ENCODE results near the gene LMF1.

Gene LMF1

DNA sequence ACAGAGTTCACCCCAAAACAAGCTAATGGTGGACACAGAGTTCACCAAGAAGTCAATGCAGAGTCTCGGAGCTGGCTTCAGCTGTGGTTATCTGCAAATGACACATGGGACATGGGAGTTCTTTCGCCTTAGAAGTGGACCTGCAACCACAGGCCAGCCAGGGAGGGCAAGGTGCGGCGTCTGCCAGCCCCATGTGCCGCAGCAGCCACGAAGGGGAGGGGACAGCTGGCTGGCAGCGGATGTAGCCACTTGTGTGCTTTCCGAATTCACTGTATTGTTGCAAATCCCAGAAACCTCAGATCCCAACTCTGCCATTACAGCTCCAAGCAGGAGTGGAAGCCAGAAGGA is 24.8 kb downstream of the LMF1 start:
- peaks cover 0 to 7% (median 0%) of the 10 kb centered on the region in 5 donors for H3K4me1 ChIP-seq (ENCODE audit: control insufficient read depth in 5 of 5, insufficient read depth in 5 of 5, low read length in 5 of 5)
- no peak overlapping the region for H3K27ac ChIP-seq (ENCODE audit: low read depth, low read length)
- H3K9ac ChIP-seq (ENCODE audit: low read length in 5 of 5) = no peak overlapping the region
- H3K27me3 ChIP-seq (ENCODE audit: control insufficient read depth in 5 of 5, insufficient read depth in 4 of 5, low read length in 5 of 5) = no peaks in the 10 kb centered on the region
- H3K9me3 ChIP-seq (ENCODE audit: control insufficient read depth in 5 of 5, low read length in 5 of 5) = peaks cover 0 to 12% (median 8%) of the 10 kb centered on the region in 5 donors
- peaks cover 5 to 28% (median 20%) of the 10 kb centered on the region in 5 donors for H3K36me3 ChIP-seq (ENCODE audit: control insufficient read depth in 5 of 5, insufficient read depth in 5 of 5, low read length in 5 of 5)
- no peak overlapping the region for H3K4me3 ChIP-seq (ENCODE audit: low read depth in 1 of 5, low read length in 5 of 5)

DNA sequence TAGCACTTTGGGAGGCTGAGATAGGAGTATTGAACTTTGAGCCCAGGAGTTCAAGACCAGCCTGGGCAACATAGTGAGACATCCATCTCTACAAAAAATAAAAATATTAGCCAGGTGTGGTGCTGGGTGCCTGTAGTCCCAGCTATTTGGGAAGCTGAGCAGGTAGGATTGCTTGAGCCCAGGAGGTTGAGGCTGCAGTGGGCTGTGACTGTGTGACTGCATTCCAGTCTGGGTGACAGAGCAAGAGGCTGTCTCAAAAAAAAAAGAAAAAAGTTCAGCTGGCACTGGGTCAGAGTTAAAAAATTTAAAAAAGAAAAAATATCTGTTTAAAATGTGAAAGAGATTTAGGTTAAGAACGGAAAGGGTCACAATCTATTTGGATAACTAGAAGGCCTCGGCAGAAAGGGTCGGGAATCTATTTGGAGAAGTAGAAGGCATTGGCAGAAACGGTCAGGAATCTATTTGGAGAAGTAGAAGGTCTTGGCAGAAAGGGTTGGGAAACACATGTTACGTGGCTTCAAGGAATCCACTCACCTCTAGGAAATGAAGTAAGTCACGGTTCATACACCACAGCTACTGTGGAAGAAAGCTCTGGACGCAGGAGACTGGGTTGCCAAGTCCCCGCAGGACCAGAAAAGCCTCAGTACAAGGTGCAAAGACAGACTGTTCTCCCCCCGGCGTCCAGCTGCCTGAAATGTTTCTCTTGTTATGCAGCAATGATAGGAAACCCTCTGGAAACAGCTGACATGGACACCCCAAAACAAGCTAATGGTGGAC is 25.3 kb downstream of the LMF1 start:
- no peak overlapping the region for H3K27ac ChIP-seq (ENCODE audit: low read depth, low read length)
- no peak overlapping the region for H3K4me3 ChIP-seq (ENCODE audit: low read depth in 1 of 5, low read length in 5 of 5)
- H3K9me3 ChIP-seq (ENCODE audit: control insufficient read depth in 5 of 5, low read length in 5 of 5) = peaks cover 0 to 12% (median 8%) of the 10 kb centered on the region in 5 donors
- no peak overlapping the region for H3K9ac ChIP-seq (ENCODE audit: low read length in 5 of 5)
- peaks cover 5 to 28% (median 20%) of the 10 kb centered on the region in 5 donors for H3K36me3 ChIP-seq (ENCODE audit: control insufficient read depth in 5 of 5, insufficient read depth in 5 of 5, low read length in 5 of 5)
- peaks cover 0 to 7% (median 0%) of the 10 kb centered on the region in 5 donors for H3K4me1 ChIP-seq (ENCODE audit: control insufficient read depth in 5 of 5, insufficient read depth in 5 of 5, low read length in 5 of 5)
- H3K27me3 ChIP-seq (ENCODE audit: control insufficient read depth in 5 of 5, insufficient read depth in 4 of 5, low read length in 5 of 5) = no peaks in the 10 kb centered on the region

DNA sequence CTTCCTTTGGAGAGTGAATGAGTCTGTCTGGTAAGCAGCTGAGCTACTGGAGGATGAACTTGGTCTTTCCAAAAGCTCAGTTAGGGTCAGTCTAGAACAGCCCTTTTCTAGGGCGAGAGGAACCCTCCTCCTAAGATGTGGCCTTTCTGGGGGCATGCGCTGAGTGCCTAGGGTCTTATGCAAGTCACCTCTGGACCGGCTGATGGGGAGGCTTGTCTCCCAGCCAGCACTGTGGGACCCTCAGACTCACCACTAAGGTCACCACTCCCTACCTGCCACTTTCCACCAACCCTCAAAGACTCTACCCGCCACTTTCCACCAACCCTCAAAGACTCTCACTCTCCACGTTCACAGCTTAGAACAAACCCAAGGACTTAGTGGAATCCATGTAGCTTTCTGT is 26.8 kb downstream of the LMF1 start:
- Histone ChIP-seq H3K9me3 (ENCODE audit: control insufficient read depth in 5 of 5, low read length in 5 of 5) (peaks cover 0 to 12% (median 8%) of the 10 kb centered on the region in 5 donors), H3K27ac (ENCODE audit: low read depth, low read length) (no peak overlapping the region), H3K9ac (ENCODE audit: low read length in 5 of 5) (no peak overlapping the region), H3K4me1 (ENCODE audit: control insufficient read depth in 5 of 5, insufficient read depth in 5 of 5, low read length in 5 of 5) (peaks cover 0 to 7% (median 0%) of the 10 kb centered on the region in 5 donors), H3K4me3 (ENCODE audit: low read depth in 1 of 5, low read length in 5 of 5) (no peak overlapping the region), H3K36me3 (ENCODE audit: control insufficient read depth in 5 of 5, insufficient read depth in 5 of 5, low read length in 5 of 5) (peaks cover 5 to 41% (median 24%) of the 10 kb centered on the region in 5 donors), H3K27me3 (ENCODE audit: control insufficient read depth in 5 of 5, insufficient read depth in 4 of 5, low read length in 5 of 5) (no peaks in the 10 kb centered on the region)

- H3K27me3 ChIP-seq (ENCODE audit: control insufficient read depth in 5 of 5, insufficient read depth in 4 of 5, low read length in 5 of 5) = no peaks in the 10 kb centered on the region
- no peak overlapping the region for H3K27ac ChIP-seq (ENCODE audit: low read depth, low read length)
- H3K9ac ChIP-seq (ENCODE audit: low read length in 5 of 5) = no peak overlapping the region
- peaks cover 0 to 12% (median 8%) of the 10 kb centered on the region in 5 donors for H3K9me3 ChIP-seq (ENCODE audit: control insufficient read depth in 5 of 5, low read length in 5 of 5)
- H3K36me3 ChIP-seq (ENCODE audit: control insufficient read depth in 5 of 5, insufficient read depth in 5 of 5, low read length in 5 of 5) = peaks cover 5 to 51% (median 27%) of the 10 kb centered on the region in 5 donors
- no peak overlapping the region for H3K4me3 ChIP-seq (ENCODE audit: low read depth in 1 of 5, low read length in 5 of 5)
- H3K4me1 ChIP-seq (ENCODE audit: control insufficient read depth in 5 of 5, insufficient read depth in 5 of 5, low read length in 5 of 5) = peaks cover 0 to 7% (median 0%) of the 10 kb centered on the region in 5 donors
Measured at GRCh38 chr16:942436-943060, 28.2 kb downstream of the LMF1 start.

GRCh38 chr16:939941-940340 is 30.8 kb downstream of the LMF1 start:
- H3K9ac ChIP-seq (ENCODE audit: low read length in 5 of 5) = no peak overlapping the region
- peaks cover 5 to 33% (median 13%) of the 10 kb centered on the region in 5 donors for H3K36me3 ChIP-seq (ENCODE audit: control insufficient read depth in 5 of 5, insufficient read depth in 5 of 5, low read length in 5 of 5)
- no peaks in the 10 kb centered on the region for H3K27me3 ChIP-seq (ENCODE audit: control insufficient read depth in 5 of 5, insufficient read depth in 4 of 5, low read length in 5 of 5)
- no peak overlapping the region for H3K4me3 ChIP-seq (ENCODE audit: low read depth in 1 of 5, low read length in 5 of 5)
- no peak overlapping the region for H3K27ac ChIP-seq (ENCODE audit: low read depth, low read length)
- peaks cover 0 to under 1% (median 0%) of the 10 kb centered on the region in 5 donors for H3K4me1 ChIP-seq (ENCODE audit: control insufficient read depth in 5 of 5, insufficient read depth in 5 of 5, low read length in 5 of 5)
- H3K9me3 ChIP-seq (ENCODE audit: control insufficient read depth in 5 of 5, low read length in 5 of 5) = peaks cover 0 to 12% (median 8%) of the 10 kb centered on the region in 5 donors

DNA sequence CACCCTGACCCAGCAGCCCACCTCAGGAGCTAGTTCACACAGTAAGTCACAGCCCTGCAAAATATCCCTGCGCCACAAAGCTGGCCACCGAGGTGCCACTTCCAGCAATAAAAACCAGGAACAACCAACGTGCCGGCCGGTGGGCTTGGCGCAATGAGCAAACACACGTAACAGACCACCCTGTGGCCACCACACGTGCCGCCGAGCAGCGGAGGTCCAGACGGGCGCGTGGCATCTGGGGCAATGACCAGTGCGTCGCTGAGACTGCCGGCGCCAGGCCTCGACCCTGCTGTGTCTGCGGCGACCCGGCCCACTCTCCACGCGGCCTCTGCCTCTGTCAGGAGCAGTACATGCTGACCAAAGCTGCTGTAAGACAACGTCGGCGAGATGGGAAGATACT is 31.5 kb downstream of the LMF1 start:
- no peaks in the 10 kb centered on the region for H3K4me1 ChIP-seq (ENCODE audit: control insufficient read depth in 5 of 5, insufficient read depth in 5 of 5, low read length in 5 of 5)
- no peaks in the 10 kb centered on the region for H3K27me3 ChIP-seq (ENCODE audit: control insufficient read depth in 5 of 5, insufficient read depth in 4 of 5, low read length in 5 of 5)
- H3K4me3 ChIP-seq (ENCODE audit: low read depth in 1 of 5, low read length in 5 of 5) = no peak overlapping the region
- H3K9me3 ChIP-seq (ENCODE audit: control insufficient read depth in 5 of 5, low read length in 5 of 5) = peaks cover 0 to 12% (median 8%) of the 10 kb centered on the region in 5 donors
- H3K36me3 ChIP-seq (ENCODE audit: control insufficient read depth in 5 of 5, insufficient read depth in 5 of 5, low read length in 5 of 5) = peaks cover 5 to 32% (median 13%) of the 10 kb centered on the region in 5 donors
- no peak overlapping the region for H3K9ac ChIP-seq (ENCODE audit: low read length in 5 of 5)
- H3K27ac ChIP-seq (ENCODE audit: low read depth, low read length) = no peak overlapping the region

DNA sequence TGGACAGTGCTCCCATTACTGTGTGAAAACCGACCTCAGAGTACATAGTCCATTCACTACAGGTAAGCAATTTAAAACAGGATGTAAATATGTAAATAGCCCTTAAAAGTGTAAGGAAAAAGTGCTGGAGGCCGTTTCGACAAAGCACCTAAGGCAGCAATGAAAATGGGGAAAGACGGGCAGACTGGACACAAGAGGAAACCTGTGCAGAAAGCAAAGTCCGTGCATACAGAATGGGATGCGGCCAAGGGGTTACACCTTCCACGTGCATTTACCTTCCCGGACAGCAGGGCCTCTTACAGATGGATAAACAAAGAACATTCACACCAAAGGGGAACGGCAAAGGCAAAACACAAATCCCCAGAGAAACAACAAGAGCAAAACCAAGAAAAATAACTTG is 32.0 kb downstream of the LMF1 start:
- Histone ChIP-seq H3K9ac (ENCODE audit: low read length in 5 of 5) (no peak overlapping the region), H3K27ac (ENCODE audit: low read depth, low read length) (no peak overlapping the region), H3K4me1 (ENCODE audit: control insufficient read depth in 5 of 5, insufficient read depth in 5 of 5, low read length in 5 of 5) (no peaks in the 10 kb centered on the region), H3K27me3 (ENCODE audit: control insufficient read depth in 5 of 5, insufficient read depth in 4 of 5, low read length in 5 of 5) (no peaks in the 10 kb centered on the region), H3K9me3 (ENCODE audit: control insufficient read depth in 5 of 5, low read length in 5 of 5) (peaks cover 0 to 12% (median 8%) of the 10 kb centered on the region in 5 donors), H3K36me3 (ENCODE audit: control insufficient read depth in 5 of 5, insufficient read depth in 5 of 5, low read length in 5 of 5) (peaks cover 5 to 32% (median 15%) of the 10 kb centered on the region in 5 donors), H3K4me3 (ENCODE audit: low read depth in 1 of 5, low read length in 5 of 5) (no peak overlapping the region)

GRCh38 chr16:938136-938535 is 32.6 kb downstream of the LMF1 start:
- H3K4me1 ChIP-seq (ENCODE audit: control insufficient read depth in 5 of 5, insufficient read depth in 5 of 5, low read length in 5 of 5) = no peaks in the 10 kb centered on the region
- no peaks in the 10 kb centered on the region for H3K27me3 ChIP-seq (ENCODE audit: control insufficient read depth in 5 of 5, insufficient read depth in 4 of 5, low read length in 5 of 5)
- no peak overlapping the region for H3K27ac ChIP-seq (ENCODE audit: low read depth, low read length)
- peaks cover 5 to 38% (median 21%) of the 10 kb centered on the region in 5 donors for H3K36me3 ChIP-seq (ENCODE audit: control insufficient read depth in 5 of 5, insufficient read depth in 5 of 5, low read length in 5 of 5)
- no peak overlapping the region for H3K9ac ChIP-seq (ENCODE audit: low read length in 5 of 5)
- H3K4me3 ChIP-seq (ENCODE audit: low read depth in 1 of 5, low read length in 5 of 5) = no peak overlapping the region
- peaks cover 0 to 12% (median 8%) of the 10 kb centered on the region in 5 donors for H3K9me3 ChIP-seq (ENCODE audit: control insufficient read depth in 5 of 5, low read length in 5 of 5)

- Histone ChIP-seq H3K27ac (ENCODE audit: low read depth, low read length) (no peak overlapping the region), H3K36me3 (ENCODE audit: control insufficient read depth in 5 of 5, insufficient read depth in 5 of 5, low read length in 5 of 5) (peaks cover 5 to 42% (median 25%) of the 10 kb centered on the region in 5 donors), H3K9me3 (ENCODE audit: control insufficient read depth in 5 of 5, low read length in 5 of 5) (peaks cover 0 to 11% (median 8%) of the 10 kb centered on the region in 5 donors), H3K9ac (ENCODE audit: low read length in 5 of 5) (no peak overlapping the region), H3K4me1 (ENCODE audit: control insufficient read depth in 5 of 5, insufficient read depth in 5 of 5, low read length in 5 of 5) (no peaks in the 10 kb centered on the region), H3K4me3 (ENCODE audit: low read depth in 1 of 5, low read length in 5 of 5) (no peak overlapping the region), H3K27me3 (ENCODE audit: control insufficient read depth in 5 of 5, insufficient read depth in 4 of 5, low read length in 5 of 5) (no peaks in the 10 kb centered on the region)
Measured at GRCh38 chr16:937723-938122, 33.1 kb downstream of the LMF1 start.

- H3K27me3 ChIP-seq (ENCODE audit: control insufficient read depth in 5 of 5, insufficient read depth in 4 of 5, low read length in 5 of 5) = no peaks in the 10 kb centered on the region
- H3K9ac ChIP-seq (ENCODE audit: low read length in 5 of 5) = no peak overlapping the region
- H3K9me3 ChIP-seq (ENCODE audit: control insufficient read depth in 5 of 5, low read length in 5 of 5) = peaks cover 0 to 7% (median 4%) of the 10 kb centered on the region in 5 donors
- H3K27ac ChIP-seq (ENCODE audit: low read depth, low read length) = no peak overlapping the region
- H3K4me3 ChIP-seq (ENCODE audit: low read depth in 1 of 5, low read length in 5 of 5) = no peak overlapping the region
- H3K4me1 ChIP-seq (ENCODE audit: control insufficient read depth in 5 of 5, insufficient read depth in 5 of 5, low read length in 5 of 5) = no peaks in the 10 kb centered on the region
- H3K36me3 ChIP-seq (ENCODE audit: control insufficient read depth in 5 of 5, insufficient read depth in 5 of 5, low read length in 5 of 5) = peaks cover 5 to 46% (median 27%) of the 10 kb centered on the region in 5 donors
Measured at GRCh38 chr16:937311-937710, 33.5 kb downstream of the LMF1 start.

Measured in subcutaneous abdominal adipose tissue (tissue), 5 donors.